Kidney (tissue), 14 donors: ENCODE data around the gene SRSF2. TPM values are rescaled to one million over a fixed set of nuclear protein-coding genes. Genes with fewer than 3 reads are reported as not detected.
"Not testable (repeated sequence)": the region's sequence is repeated elsewhere in the genome, so short reads cannot be mapped to it uniquely, and the experiment has no call there.

Source experiments
- DNase-seq, 5 donors: peaks; one replicate each; pipeline ENCODE4 v3.0.0-alpha.2; 2013 to 2020
- FAIRE-seq: peaks from 2 replicates; lab custom pipeline; 2012; peaks lifted over from hg19 to GRCh38; lab: Jason Lieb, UNC
- H3K27ac ChIP-seq, 2 donors: one replicate each; pipeline ENCODE4 v1.7.0; 2013; ENCODE audit warnings: low read depth in 2 of 2, low read length in 2 of 2, inconsistent platforms in 1 of 2
- H3K27me3 ChIP-seq: one replicate; pipeline ENCODE4 v1.7.1; 2013; ENCODE audit warnings: low read length, inconsistent platforms; ENCODE audit not compliant: control insufficient read depth, insufficient read depth
- H3K36me3 ChIP-seq, 3 donors: one replicate each; pipeline versions ENCODE4 v1.7.0 to v1.7.1; 2013; ENCODE audit warnings: low read length in 3 of 3, control low read depth in 1 of 3, inconsistent platforms in 1 of 3; ENCODE audit not compliant: insufficient read depth in 3 of 3, control insufficient read depth in 2 of 3
- H3K4me1 ChIP-seq, 3 donors: one replicate each; pipeline versions ENCODE4 v1.7.0 to v1.7.1; 2013; ENCODE audit warnings: low read length in 3 of 3, inconsistent platforms in 1 of 3, low read depth in 1 of 3; ENCODE audit not compliant: control insufficient read depth in 2 of 3, insufficient read depth in 2 of 3
- H3K4me3 ChIP-seq, 3 donors: one replicate each; pipeline versions ENCODE4 v1.7.0 to v1.8.1; 2013; ENCODE audit warnings: low read length in 3 of 3, control low read depth in 1 of 3, inconsistent platforms in 1 of 3
- H3K9ac ChIP-seq, 3 donors: one replicate each; pipeline versions ENCODE4 v1.7.0 to v1.7.1; 2013; ENCODE audit warnings: low read length in 3 of 3, control low read depth in 1 of 3, inconsistent platforms in 1 of 3
- H3K9me3 ChIP-seq, 3 donors: one replicate each; pipeline versions ENCODE4 v1.7.0 to v1.7.1; 2013; ENCODE audit warnings: low read length in 3 of 3, control low read depth in 1 of 3, inconsistent platforms in 1 of 3; ENCODE audit not compliant: control insufficient read depth in 2 of 3, insufficient read depth in 1 of 3
- intact Hi-C: fragments of 100-400 bp; cut with DNase I; formaldehyde crosslinking; loops from one replicate; pipeline ENCODE4 v1.11.1; 2022
- polyA plus RNA-seq: library from polyadenylated mRNA; stranded (reverse); fragments of 350-450 nt; fragmentation: Illumina TruSeq; extraction: RNeasy Lipid Tissue Mini Kit (QIAGEN cat#74804); gene quantifications from one replicate; pipeline ENCODE4 v1.2.3, GENCODE V29; 2014; ENCODE audit warnings: low read depth, low replicate concordance; ENCODE audit not compliant: insufficient read depth
- total RNA-seq: library from RNA; stranded (reverse); fragmentation: NEBNext Ultra II Directional; extraction: Animal tissue kit (Norgen Biotek cat#: 25700); gene quantifications from one replicate; pipeline ENCODE4 v1.2.1, GENCODE V29; 2021
- TF ChIP-seq, protein P1 (sequence below): IDR thresholded peaks from 3 replicates; pipeline ENCODE4 v1.5.1; 2012; ENCODE audit warnings: mild to moderate bottlenecking, moderate library complexity, borderline replicate concordance; ENCODE audit not compliant: insufficient read depth; ENCODE audit errors: extremely low read depth
- donor health status: control.
- donor health status: control.
- donor health status: control.
- donor health status: control.
- donor health status: control.
- donor health status: DM: yes; HTN: yes; CAD: no.
- donor health status: Normal renal cell carcinoma (clear cell type).

SRSF2 gene
- total and polyA plus RNA-seq, 2 donors from 2014 or later: 129 to 155 TPM

DNA sequence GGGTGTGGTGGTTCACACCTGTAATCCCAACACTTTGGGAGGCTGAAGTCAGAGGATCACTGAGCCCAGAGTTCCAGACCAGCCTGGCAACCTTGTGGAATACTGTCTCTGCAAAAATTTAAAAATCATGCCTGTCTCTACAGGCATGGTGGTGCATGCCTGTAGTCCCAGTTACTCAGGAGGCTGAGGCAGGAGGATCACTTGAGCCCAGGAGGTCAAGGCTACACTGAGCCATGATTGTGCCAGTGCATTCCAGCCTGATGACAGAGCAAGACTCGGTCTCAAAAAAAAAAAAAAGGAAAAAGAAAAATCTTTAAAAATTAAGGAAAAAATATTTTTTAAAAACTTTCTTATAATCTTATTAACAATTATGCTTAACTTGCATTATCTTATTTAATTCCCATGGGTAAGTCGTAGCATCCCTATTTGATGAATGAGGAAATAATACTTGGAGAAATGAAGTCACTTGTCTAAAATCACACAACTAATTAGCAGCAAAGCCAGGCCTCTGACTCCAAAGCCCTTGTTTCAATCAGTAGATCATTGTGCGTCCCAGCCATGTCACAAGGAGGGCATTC is 14.4 kb upstream of the SRSF2 start:
- Histone ChIP-seq H3K27ac (no peak overlapping the region), H3K4me1 (no peaks in the 10 kb centered on the region), H3K9ac (no peak overlapping the region), H3K36me3 (peaks cover 0 to 2% (median 1%) of the 10 kb centered on the region in 3 donors), H3K4me3 (no peak overlapping the region), H3K27me3 (no peaks in the 10 kb centered on the region), H3K9me3 (no peaks in the 10 kb centered on the region)
- intact Hi-C loops: no loop called here
- FAIRE-seq (no peak), DNase-seq (no peak)
- TF ChIP-seq, protein P1, sequence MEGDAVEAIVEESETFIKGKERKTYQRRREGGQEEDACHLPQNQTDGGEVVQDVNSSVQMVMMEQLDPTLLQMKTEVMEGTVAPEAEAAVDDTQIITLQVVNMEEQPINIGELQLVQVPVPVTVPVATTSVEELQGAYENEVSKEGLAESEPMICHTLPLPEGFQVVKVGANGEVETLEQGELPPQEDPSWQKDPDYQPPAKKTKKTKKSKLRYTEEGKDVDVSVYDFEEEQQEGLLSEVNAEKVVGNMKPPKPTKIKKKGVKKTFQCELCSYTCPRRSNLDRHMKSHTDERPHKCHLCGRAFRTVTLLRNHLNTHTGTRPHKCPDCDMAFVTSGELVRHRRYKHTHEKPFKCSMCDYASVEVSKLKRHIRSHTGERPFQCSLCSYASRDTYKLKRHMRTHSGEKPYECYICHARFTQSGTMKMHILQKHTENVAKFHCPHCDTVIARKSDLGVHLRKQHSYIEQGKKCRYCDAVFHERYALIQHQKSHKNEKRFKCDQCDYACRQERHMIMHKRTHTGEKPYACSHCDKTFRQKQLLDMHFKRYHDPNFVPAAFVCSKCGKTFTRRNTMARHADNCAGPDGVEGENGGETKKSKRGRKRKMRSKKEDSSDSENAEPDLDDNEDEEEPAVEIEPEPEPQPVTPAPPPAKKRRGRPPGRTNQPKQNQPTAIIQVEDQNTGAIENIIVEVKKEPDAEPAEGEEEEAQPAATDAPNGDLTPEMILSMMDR: no peak

DNA sequence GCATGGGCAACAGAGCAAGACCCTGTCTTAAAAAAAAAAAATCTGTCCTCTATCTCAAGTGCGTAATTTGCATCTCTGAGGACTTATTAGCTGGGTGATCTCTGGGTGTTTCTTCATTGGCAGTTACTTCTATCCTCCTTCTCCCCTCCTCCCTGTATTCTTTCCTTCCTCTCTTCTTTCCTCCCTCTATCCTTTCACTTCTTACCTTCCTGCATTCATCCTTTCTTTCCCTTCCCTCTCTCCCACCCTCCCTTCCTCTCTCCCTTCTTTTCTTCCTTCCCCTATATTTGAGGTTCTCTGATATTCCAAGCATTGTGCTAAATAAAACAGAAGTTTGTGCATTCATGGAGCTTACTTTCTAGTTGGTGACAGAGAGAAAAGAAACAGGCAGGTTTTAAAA is 11.5 kb upstream of the SRSF2 start:
- no peak overlapping the region for H3K4me3 ChIP-seq
- H3K9ac ChIP-seq: no peak overlapping the region
- no peaks in the 10 kb centered on the region for H3K27me3 ChIP-seq
- H3K4me1 ChIP-seq: no peaks in the 10 kb centered on the region
- intact Hi-C loops: no loop called here
- no peaks in the 10 kb centered on the region for H3K9me3 ChIP-seq
- no peak for DNase-seq
- no peak for FAIRE-seq
- TF ChIP-seq, protein P1: no peak
- peaks cover 2 to 18% (median 13%) of the 10 kb centered on the region in 3 donors for H3K36me3 ChIP-seq
- no peak overlapping the region for H3K27ac ChIP-seq

DNA sequence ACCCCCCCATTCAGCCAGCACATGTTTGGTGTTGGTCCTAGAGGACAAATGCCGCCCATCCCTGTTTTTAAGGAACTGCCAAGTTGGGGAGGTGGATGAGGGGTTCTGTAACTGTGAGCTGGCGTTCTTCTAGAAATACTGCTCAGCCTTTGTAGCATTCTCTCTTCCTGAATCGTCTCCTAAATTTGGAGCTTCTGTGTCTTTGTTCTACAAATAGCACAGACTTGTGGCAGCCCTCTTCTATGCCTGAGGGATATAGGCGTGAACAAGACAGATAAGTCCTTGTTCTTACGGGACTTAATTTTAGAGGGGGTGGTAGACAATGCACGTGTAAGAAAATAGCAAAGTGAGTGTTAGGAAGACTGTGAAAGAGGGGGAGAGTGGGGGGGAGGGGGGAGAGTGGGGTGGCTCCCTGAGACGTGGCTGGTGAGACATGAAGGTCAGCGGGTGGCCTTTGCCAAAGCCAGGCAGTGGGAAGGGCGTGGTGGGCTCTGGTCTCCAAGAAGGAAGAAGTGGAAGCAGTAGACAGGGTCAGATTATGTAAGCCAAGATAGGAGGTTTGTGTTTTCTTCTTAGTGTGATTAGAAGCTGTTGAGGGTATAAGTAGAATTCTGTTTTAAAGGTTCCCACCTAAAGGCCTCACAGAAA is 10.7 kb upstream of the SRSF2 start:
- H3K9ac ChIP-seq: no peak overlapping the region
- FAIRE-seq (no peak), DNase-seq (no peak)
- TF ChIP-seq, protein P1: no peak
- no peaks in the 10 kb centered on the region for H3K27me3 ChIP-seq
- intact Hi-C loops: no loop called here
- no peak overlapping the region for H3K27ac ChIP-seq
- no peaks in the 10 kb centered on the region for H3K4me1 ChIP-seq
- no peaks in the 10 kb centered on the region for H3K9me3 ChIP-seq
- H3K36me3 ChIP-seq: peaks cover 2 to 18% (median 13%) of the 10 kb centered on the region in 3 donors
- H3K4me3 ChIP-seq: no peak overlapping the region

DNA sequence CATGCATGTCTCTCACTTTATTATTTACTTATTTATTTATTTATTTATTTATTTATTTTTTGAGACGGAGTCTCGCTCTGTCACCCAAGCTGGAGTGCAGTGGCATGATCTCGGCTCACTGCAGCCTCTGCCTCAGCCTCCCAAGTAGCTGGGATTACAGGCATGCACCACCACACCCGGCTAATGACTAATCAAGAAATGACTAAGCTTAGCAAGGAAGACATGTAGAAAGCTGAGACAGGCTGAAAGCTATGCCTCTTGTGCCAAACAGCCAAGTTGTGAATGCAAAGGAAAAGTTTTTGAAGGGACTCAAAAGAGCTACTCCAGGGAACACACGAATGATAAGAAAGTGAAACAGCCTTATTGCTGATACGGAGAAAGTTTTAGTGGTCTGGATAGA is 8.7 kb upstream of the SRSF2 start:
- H3K27ac ChIP-seq, H3K4me3 ChIP-seq, H3K9ac ChIP-seq, intact Hi-C loops, FAIRE-seq, H3K4me1 ChIP-seq, H3K9me3 ChIP-seq, DNase-seq, H3K27me3 ChIP-seq: not testable (repeated sequence)
- peaks cover 2 to 18% (median 15%) of the 10 kb centered on the region in 3 donors for H3K36me3 ChIP-seq
